ENCODE results near the gene POFUT1. TPM values are rescaled to one million over a fixed set of nuclear protein-coding genes. Genes with fewer than 3 reads are reported as not detected.

POFUT1 gene
- total and polyA plus RNA-seq, 9 of the 15 experiments (the other 6 are each of a cell fraction or from before 2014, with no cell fraction given): 3.5 to 44.7 (median 23.5) TPM

- TF ChIP-seq, protein P1, sequence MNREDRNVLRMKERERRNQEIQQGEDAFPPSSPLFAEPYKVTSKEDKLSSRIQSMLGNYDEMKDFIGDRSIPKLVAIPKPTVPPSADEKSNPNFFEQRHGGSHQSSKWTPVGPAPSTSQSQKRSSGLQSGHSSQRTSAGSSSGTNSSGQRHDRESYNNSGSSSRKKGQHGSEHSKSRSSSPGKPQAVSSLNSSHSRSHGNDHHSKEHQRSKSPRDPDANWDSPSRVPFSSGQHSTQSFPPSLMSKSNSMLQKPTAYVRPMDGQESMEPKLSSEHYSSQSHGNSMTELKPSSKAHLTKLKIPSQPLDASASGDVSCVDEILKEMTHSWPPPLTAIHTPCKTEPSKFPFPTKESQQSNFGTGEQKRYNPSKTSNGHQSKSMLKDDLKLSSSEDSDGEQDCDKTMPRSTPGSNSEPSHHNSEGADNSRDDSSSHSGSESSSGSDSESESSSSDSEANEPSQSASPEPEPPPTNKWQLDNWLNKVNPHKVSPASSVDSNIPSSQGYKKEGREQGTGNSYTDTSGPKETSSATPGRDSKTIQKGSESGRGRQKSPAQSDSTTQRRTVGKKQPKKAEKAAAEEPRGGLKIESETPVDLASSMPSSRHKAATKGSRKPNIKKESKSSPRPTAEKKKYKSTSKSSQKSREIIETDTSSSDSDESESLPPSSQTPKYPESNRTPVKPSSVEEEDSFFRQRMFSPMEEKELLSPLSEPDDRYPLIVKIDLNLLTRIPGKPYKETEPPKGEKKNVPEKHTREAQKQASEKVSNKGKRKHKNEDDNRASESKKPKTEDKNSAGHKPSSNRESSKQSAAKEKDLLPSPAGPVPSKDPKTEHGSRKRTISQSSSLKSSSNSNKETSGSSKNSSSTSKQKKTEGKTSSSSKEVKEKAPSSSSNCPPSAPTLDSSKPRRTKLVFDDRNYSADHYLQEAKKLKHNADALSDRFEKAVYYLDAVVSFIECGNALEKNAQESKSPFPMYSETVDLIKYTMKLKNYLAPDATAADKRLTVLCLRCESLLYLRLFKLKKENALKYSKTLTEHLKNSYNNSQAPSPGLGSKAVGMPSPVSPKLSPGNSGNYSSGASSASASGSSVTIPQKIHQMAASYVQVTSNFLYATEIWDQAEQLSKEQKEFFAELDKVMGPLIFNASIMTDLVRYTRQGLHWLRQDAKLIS (CRISPR knock-in tag; IDR thresholded peaks at IDR 0.05): no peak
These were observed 3.2 kb upstream of the POFUT1 start (continued) for GRCh38 chr20:32204205-32205109.

DNA sequence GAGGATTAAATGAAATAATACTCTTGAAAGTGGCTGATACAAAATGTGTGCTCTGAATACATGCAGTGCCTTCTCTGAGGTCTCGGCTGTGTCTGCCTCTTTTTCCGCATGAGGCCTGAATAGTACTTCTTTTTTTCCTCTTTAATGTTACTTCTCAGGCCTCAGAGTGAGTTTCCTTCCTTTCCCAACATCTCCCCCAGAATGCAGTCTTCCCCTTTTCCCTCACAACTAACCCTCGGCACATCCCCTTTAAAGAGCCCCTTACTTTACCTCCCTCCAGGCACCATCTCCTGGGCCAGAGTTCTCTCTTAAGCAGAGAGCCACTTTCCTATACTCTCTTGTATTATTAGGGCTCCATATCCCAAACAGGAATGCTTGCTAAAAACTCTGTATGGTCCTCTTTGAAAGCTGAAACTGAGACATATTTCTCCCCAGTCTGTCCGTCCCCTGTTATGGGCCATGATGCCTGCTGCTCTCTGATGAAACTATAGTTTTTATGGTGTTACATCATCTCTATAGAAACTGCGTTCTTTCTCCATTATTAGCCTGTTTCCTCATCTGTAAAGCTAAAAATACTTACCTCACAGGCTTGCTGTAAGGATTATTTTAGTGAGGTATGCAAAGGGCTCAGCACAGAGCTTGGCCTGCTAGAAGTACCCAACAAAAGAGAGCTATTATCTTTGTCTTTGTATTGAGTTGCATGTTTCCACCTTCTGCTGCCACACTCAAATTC is 2.4 kb upstream of the POFUT1 start:
- ChIA-PET CTCF (ENCODE audit: low intra/inter-chr PET ratio) (no interaction called here), POLR2A (interaction anchor here (0.7 to 2.5 kb wide), 11 partner anchors 9 to 351 kb away, joined by 3 to 6 read pairs (median 4); no protein-coding TSS in a partner anchor)
- in situ Hi-C loops (cut with MboI) (no loop called here), intact Hi-C loops (cut with micrococcal nuclease) (loop anchor here (10.0 kb wide), 1 partner anchor 150 kb away; the partner anchor contains the start of gene ASXL1)
- Histone ChIP-seq H3K9me1 (ENCODE audit: control insufficient read depth, insufficient read depth, low read length) (no peaks in the 10 kb centered on the region), H3K9ac (ENCODE audit: insufficient read depth in 1 of 2, low read depth in 2 of 2, low read length in 2 of 2) (peak overlapping the region; percentile 3 to 98; a peak in 3 of 4 replicates), H3K4me1 (replicated peaks in 1 of 2; ENCODE audit: control insufficient read depth in 2 of 2, insufficient read depth in 2 of 2, low read length in 2 of 2) (peaks cover 18 to 39% of the 10 kb centered on the region in 2 experiments), H3K4me3 (0 out of 2 replicates have a peak overlapping the region, but pooled peaks have one; percentile 99), H3K36me3 (ENCODE audit: control insufficient read depth, insufficient read depth, low read length) (peaks cover 69% of the 10 kb centered on the region), H3K9me3 (replicated peaks; ENCODE audit: control insufficient read depth, insufficient read depth, low read depth, low read length) (no peaks in the 10 kb centered on the region), H4K20me1 (replicated peaks; ENCODE audit: control insufficient read depth, insufficient read depth, low read length) (peaks cover 16% of the 10 kb centered on the region), H3K27me3 (ENCODE audit: control insufficient read depth in 2 of 2, insufficient read depth in 2 of 2, low read length in 2 of 2) (no peaks in the 10 kb centered on the region), H3K27ac (ENCODE audit: extremely low read depth, low read depth, low read length) (peak overlapping the region; percentile 89; the same call in 2 of the 3 replicates), H3K79me2 (ENCODE audit: control insufficient read depth, insufficient read depth, low read length) (peaks cover 92% of the 10 kb centered on the region), H2AFZ (ENCODE audit: low read depth, low read length) (no peak overlapping the region), H3K4me2 (ENCODE audit: insufficient read depth, low read length) (peak overlapping the region; percentile 98)
- ATAC-seq (no peak), FAIRE-seq (no peak), DNase-seq (ENCODE audit: extremely low read depth in 1 of 4, low spot score in 3 of 4) (no peak)
- WGBS (ENCODE audit: insufficient coverage, low coverage, missing lambda C conversion rate): 62% methylated on average over 5 of the region's 5 CpGs
- TSS peak; percentile 46 for BruUV-seq (replicated peaks)
- no peak for TF ChIP-seq U2AF1 (optimal IDR thresholded peaks at IDR 0.05; ENCODE audit: low read depth, low read length)
- TF ChIP-seq SMARCA4 (IDR thresholded peaks at IDR 0.05): no peak
- no peak for TF ChIP-seq PTBP1 (IDR thresholded peaks at IDR 0.05; ENCODE audit: low read depth, low read length)
- TF ChIP-seq EP400 (IDR thresholded peaks at IDR 0.05): no peak; the same call in 1 of the 2 replicates
- 0 out of 2 replicates have a peak, but pooled peaks have one; percentile 2 for TF ChIP-seq TAL1 (IDR thresholded peaks at IDR 0.05)
- TF ChIP-seq, protein P2, sequence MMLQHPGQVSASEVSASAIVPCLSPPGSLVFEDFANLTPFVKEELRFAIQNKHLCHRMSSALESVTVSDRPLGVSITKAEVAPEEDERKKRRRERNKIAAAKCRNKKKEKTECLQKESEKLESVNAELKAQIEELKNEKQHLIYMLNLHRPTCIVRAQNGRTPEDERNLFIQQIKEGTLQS (IDR thresholded peaks at IDR 0.05): peak; percentile 71
- TF ChIP-seq, protein P2 (CRISPR knock-in tag; conservative IDR thresholded peaks at IDR 0.05): no peak
- no peak for TF ChIP-seq NR2F6 (CRISPR knock-in tag; IDR thresholded peaks at IDR 0.05)
- TF ChIP-seq PRPF4 (IDR thresholded peaks at IDR 0.05; ENCODE audit: insufficient read depth, low read depth, low read length, poor library complexity, severe bottlenecking): no peak
- TF ChIP-seq RBFOX2 (IDR thresholded peaks at IDR 0.05; ENCODE audit: low read depth, low read length): 0 out of 2 replicates have a peak, but pooled peaks have one; percentile 8
- no peak for TF ChIP-seq TSC22D4 (tag; IDR thresholded peaks at IDR 0.05)
- no peak for TF ChIP-seq KDM4B (IDR thresholded peaks at IDR 0.05; ENCODE audit: borderline replicate concordance in 2 of 2, low read depth in 1 of 2)

All from K562 (cell line).